Neural crest cell (in vitro differentiated cells): Measurements from ENCODE around the gene TNFRSF1A. TPM values are rescaled to one million over a fixed set of nuclear protein-coding genes. Genes with fewer than 3 reads are reported as not detected.
A peak's percentile ranks its signal among the peaks of the same experiment; 100 is the strongest.

Experiments
- DNase-seq: peaks from one replicate; pipeline ENCODE4 v3.0.0; 2021; ENCODE audit warnings: low read depth, mixed read lengths, low spot score
- H3K27ac Mint-ChIP-seq: one replicate; pipeline ENCODE4 v1.8.0; 2021; ENCODE audit warnings: mild to moderate bottlenecking, mixed read lengths; ENCODE audit not compliant: unreplicated experiment
- H3K27me3 Mint-ChIP-seq: 2 replicates; pipeline ENCODE4 v1.8.0; 2021; ENCODE audit warnings: low read depth, mild to moderate bottlenecking, mixed read lengths
- H3K36me3 Mint-ChIP-seq: 2 replicates; pipeline ENCODE4 v1.8.0; 2021; ENCODE audit warnings: low read depth, mild to moderate bottlenecking, mixed read lengths
- H3K4me1 Mint-ChIP-seq: 2 replicates; pipeline ENCODE4 v1.8.0; 2021; ENCODE audit warnings: mixed read lengths
- H3K4me3 Mint-ChIP-seq: one replicate; pipeline ENCODE4 v1.8.0; 2021; ENCODE audit warnings: mild to moderate bottlenecking, mixed read lengths
- H3K9me3 Mint-ChIP-seq: 2 replicates; pipeline ENCODE4 v1.8.0; 2021; ENCODE audit warnings: mixed read lengths
- long read RNA-seq: library from polyadenylated mRNA; unstranded; transcript quantifications from one replicate; pipeline ENCODE4 v2.0.0, GENCODE V29; 2020
- total RNA-seq: library from RNA; stranded (reverse); gene quantifications from 2 replicates; pipeline ENCODE4 v1.2.1, GENCODE V29; 2021
- TF ChIP-seq, protein P1 (sequence below): fragments of 200-600 bp; sonication (generic); conservative IDR thresholded peaks from 2 replicates; pipeline ENCODE4 v1.5.0; 2021; ENCODE audit warnings: antibody characterized with exemption, mild to moderate bottlenecking

TNFRSF1A gene
- total RNA-seq: 41.5 and 47.7 TPM in 2 replicates
- long read RNA-seq, transcript TNFRSF1A-201 (10 exons, 2,223 nt): major isoform, 5 of 8 reads
- long read RNA-seq, partial matches to known transcripts: 1 of 8 reads
- long read RNA-seq, other reads (novel, unspliced or antisense): 2 of 8 reads

DNA sequence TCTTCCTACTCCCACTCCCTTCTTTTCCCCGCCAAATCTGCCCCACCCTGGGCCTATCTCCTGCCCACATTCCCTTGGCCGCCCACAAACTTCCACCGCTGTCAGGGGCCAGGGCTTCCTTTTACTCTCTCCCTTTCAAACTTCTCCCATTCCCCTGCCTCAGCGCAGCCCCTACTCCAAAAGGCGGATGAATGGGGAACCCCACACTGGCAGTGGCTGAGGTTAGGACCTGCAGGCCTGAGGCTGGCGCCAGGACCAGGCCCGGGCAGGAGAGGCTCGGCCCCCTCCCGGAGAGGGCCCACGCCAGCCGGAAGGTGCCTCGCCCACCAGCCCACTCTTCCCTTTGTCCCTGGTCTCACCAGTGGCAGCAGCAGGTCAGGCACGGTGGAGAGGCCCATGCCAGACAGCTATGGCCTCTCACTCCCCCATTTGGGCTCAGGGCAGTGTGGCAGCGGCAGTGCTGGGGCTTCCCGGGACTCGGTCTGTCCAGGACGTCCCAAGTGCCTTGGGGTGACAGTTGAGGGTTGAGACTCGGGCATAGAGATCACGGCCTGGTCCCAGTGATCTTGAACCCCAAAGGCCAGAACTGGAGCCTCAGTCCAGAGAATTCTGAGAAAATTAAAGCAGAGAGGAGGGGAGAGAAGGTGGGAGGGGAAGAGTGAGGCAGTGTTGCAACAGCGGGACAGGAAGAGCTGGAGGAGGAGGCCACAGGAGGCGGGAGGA is at the start of gene TNFRSF1A:
Gene TNFRSF1A (minus strand): TSS at position 660 of the 723 bp plus-strand sequence. CDS start 262 bp downstream, at position 398.
- Mint-ChIP-seq H3K4me3 (no peak within 1 kb of the TSS), H3K27me3 (no peaks in the 10 kb centered on the region), H3K36me3 (no peaks in the 10 kb centered on the region), H3K9me3 (no peaks in the 10 kb centered on the region), H3K27ac (peak within 1 kb of the TSS; percentile 95), H3K4me1 (peaks cover 25% of the 10 kb centered on the region)
- TF ChIP-seq, protein P1, sequence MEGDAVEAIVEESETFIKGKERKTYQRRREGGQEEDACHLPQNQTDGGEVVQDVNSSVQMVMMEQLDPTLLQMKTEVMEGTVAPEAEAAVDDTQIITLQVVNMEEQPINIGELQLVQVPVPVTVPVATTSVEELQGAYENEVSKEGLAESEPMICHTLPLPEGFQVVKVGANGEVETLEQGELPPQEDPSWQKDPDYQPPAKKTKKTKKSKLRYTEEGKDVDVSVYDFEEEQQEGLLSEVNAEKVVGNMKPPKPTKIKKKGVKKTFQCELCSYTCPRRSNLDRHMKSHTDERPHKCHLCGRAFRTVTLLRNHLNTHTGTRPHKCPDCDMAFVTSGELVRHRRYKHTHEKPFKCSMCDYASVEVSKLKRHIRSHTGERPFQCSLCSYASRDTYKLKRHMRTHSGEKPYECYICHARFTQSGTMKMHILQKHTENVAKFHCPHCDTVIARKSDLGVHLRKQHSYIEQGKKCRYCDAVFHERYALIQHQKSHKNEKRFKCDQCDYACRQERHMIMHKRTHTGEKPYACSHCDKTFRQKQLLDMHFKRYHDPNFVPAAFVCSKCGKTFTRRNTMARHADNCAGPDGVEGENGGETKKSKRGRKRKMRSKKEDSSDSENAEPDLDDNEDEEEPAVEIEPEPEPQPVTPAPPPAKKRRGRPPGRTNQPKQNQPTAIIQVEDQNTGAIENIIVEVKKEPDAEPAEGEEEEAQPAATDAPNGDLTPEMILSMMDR: no peak
- peak; percentile 30 for DNase-seq

DNA sequence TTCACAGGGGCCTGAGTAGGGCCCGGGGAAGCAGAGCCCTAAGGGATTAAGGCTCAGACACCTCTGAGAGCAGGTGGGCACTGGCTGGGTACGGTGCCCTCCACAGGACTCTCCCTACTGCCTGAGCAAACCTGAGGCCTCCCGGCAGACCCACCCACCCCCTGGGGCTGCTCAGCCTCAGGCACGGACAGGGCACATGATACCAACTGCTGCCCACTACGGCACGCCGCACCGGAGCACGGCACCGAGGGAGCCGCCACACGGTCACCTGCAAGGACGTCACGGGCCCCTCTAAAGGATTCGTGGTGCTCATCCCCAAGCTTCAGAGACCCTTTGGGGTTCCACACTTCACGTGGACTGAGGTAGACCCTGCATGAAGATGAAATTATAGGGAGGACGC is 49.1 kb upstream of the TNFRSF1A start:
- no peak overlapping the region for H3K27ac Mint-ChIP-seq
- no peak overlapping the region for H3K4me3 Mint-ChIP-seq
- no peak for DNase-seq
- TF ChIP-seq, protein P1: no peak
- no peaks in the 10 kb centered on the region for H3K9me3 Mint-ChIP-seq
- no peaks in the 10 kb centered on the region for H3K36me3 Mint-ChIP-seq
- peaks cover 6% of the 10 kb centered on the region for H3K4me1 Mint-ChIP-seq
- peaks cover 4% of the 10 kb centered on the region for H3K27me3 Mint-ChIP-seq

DNA sequence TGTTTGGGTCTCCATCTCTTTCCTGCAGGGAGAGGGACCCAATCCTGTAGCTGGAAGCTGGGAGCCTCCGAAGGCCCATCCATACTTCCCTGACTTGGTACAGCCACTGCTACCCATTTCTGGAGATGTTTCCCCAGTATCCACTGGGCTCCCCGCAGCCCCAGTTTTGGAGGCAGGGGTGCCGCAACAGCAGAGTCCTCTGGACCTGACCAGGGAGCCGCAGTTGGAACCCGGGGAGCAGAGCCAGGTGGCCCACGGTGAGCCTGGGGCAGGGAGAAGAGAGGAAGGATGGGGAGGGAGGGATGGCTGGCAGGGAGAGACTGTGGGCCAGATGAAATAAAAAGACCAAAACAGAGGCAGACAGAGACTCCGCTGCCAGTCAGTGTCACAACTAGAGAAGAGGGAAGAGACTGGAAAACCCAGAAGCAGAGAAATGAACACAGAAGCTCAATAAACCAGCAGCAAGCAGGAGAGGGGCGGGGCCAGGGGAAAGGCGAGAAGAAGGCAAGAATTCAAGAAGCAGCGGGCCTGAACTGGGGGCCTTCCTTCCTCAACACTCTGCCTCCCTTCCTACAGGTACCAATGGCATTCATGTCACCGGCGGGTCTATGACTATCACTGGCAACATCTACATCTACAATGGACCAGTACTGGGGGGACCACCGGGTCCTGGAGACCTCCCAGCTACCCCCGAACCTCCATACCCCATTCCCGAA is 48.4 kb upstream of the TNFRSF1A start:
- no peaks in the 10 kb centered on the region for H3K36me3 Mint-ChIP-seq
- no peak overlapping the region for H3K4me3 Mint-ChIP-seq
- TF ChIP-seq, protein P1: no peak

DNA sequence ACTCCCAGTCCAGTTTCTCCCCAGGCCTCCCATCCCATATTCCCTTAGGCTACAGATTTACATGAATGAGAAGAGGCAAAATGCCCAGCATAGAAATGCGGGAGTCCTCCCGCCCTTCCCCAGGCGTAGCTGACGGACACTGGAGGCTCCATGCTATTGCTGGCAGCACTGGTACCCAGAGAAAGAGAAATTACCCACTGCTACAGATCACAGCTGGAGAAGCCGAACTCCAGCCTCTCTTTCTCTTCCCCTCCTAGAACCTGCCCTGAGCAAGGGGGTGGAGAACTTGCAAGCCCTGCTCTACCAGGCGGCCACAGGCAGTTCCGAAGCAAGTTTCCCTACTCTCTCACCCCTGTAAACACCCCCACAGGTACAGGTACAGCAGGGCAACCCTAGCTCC is 45.7 kb upstream of the TNFRSF1A start:
- no peaks in the 10 kb centered on the region for H3K9me3 Mint-ChIP-seq
- no peaks in the 10 kb centered on the region for H3K4me1 Mint-ChIP-seq
- H3K4me3 Mint-ChIP-seq: no peak overlapping the region
- no peaks in the 10 kb centered on the region for H3K36me3 Mint-ChIP-seq
- TF ChIP-seq, protein P1: no peak
- DNase-seq: no peak
- peaks cover 4% of the 10 kb centered on the region for H3K27me3 Mint-ChIP-seq
- H3K27ac Mint-ChIP-seq: no peak overlapping the region

More for the DNA sequence above, 48.4 kb upstream of the TNFRSF1A start:
- no peaks in the 10 kb centered on the region for H3K4me1 Mint-ChIP-seq
- H3K27me3 Mint-ChIP-seq: peaks cover 4% of the 10 kb centered on the region
- no peaks in the 10 kb centered on the region for H3K9me3 Mint-ChIP-seq
- no peak for DNase-seq
- no peak overlapping the region for H3K27ac Mint-ChIP-seq

DNA sequence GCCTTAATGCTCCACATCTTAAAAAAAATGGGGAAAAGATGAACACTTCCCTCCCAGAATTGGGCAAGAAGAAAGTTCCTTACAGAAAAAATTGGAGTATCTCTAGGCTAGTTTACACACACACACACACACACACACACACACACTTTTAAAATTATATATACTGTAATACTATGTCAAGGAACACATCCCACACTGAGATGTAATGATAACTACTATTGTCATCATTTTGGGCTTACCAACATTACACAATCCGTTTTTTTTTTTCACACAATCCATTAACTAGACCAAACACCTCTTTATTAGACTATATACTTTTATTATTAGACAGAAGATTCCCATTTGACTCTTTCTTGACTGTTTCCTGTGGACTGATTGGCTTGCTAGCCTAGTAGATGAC is 44.6 kb upstream of the TNFRSF1A start:
- no peaks in the 10 kb centered on the region for H3K36me3 Mint-ChIP-seq
- H3K27me3 Mint-ChIP-seq: peaks cover 4% of the 10 kb centered on the region
- no peak overlapping the region for H3K4me3 Mint-ChIP-seq
- TF ChIP-seq, protein P1: no peak
- no peaks in the 10 kb centered on the region for H3K4me1 Mint-ChIP-seq
- no peaks in the 10 kb centered on the region for H3K9me3 Mint-ChIP-seq
- no peak overlapping the region for H3K27ac Mint-ChIP-seq
- no peak for DNase-seq
